HUES64 (cell line): ENCODE results near the gene DLX3.

ENCODE experiments used
- H3K27ac ChIP-seq: 2 replicates; pipeline ENCODE4 v1.7.0; 2013; ENCODE audit warnings: low read depth, low read length, inconsistent platforms
- H3K27me3 ChIP-seq: 2 replicates; pipeline ENCODE4 v1.6.1; 2013; ENCODE audit warnings: mild to moderate bottlenecking, low read length; ENCODE audit not compliant: insufficient read depth
- H3K36me3 ChIP-seq: 2 replicates; pipeline ENCODE4 v1.6.1; 2013; ENCODE audit warnings: mild to moderate bottlenecking, low read length; ENCODE audit not compliant: insufficient read depth
- H3K4me1 ChIP-seq: 2 replicates; pipeline ENCODE4 v1.6.1; 2013; ENCODE audit warnings: mild to moderate bottlenecking, low read length, moderate library complexity; ENCODE audit not compliant: insufficient read depth
- H3K4me3 ChIP-seq: 2 replicates; pipeline ENCODE4 v1.5.1; 2013; ENCODE audit warnings: mild to moderate bottlenecking, low read length, moderate library complexity
- H3K9ac ChIP-seq: 2 replicates; pipeline ENCODE4 v1.6.1; 2013; ENCODE audit warnings: mild to moderate bottlenecking, low read depth, low read length
- H3K9me3 ChIP-seq: 2 replicates; pipeline ENCODE4 v1.6.1; 2013; ENCODE audit warnings: low read depth, low read length; ENCODE audit not compliant: insufficient read depth
- WGBS: fragments of 150-250, 120-280 bp; methylation state at CpG from one replicate; pipeline ENCODE4 v1.1.7; 2013; ENCODE audit warnings: missing lambda C conversion rate; 5-methylcytosine and 5-hydroxymethylcytosine counted together

The DLX3 gene

DNA sequence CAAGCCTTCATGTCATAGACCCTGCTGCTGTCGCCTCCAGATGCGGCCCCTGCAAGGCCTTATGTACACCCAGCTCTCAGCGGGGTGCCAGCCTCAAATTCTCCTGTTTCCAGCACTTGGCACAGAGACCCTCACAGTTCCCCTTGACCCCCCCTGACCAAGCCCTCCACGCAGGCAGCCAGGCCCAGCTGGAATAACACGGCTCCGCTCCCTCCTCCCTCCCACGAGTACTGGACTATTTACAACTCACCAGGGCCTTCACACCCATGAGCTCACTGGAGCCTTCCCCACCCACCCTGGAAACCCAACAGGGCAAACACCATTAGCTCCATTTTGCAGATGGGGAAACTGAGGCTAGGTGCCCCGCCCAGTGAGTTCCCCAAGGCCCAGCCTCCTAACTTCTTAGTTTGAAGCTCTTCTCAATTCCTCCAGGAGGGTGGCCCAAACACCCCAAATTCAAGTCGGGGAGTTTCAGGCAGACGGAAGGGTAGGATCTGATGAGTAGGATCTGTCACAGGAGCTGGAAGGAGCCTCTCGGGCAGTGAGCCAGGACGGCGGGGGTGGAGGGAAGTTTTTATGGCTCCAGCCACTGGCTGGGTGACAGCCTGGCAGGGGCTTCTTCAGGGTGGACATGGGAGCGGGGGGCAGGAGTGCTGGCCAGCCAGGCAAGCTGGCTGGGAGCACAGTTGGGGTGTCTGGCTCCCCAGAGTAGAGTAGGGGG, 43.5 kb downstream of the DLX3 start:
- Histone ChIP-seq H3K4me3 (no peak overlapping the region), H3K9ac (no peak overlapping the region), H3K27ac (no peak overlapping the region), H3K4me1 (peaks cover 3% of the 10 kb centered on the region; the same call in 1 of the 2 replicates), H3K9me3 (no peaks in the 10 kb centered on the region), H3K27me3 (peaks cover 27% of the 10 kb centered on the region), H3K36me3 (no peaks in the 10 kb centered on the region)
- WGBS: 86% methylated on average over 14 of the region's 14 CpGs

DNA sequence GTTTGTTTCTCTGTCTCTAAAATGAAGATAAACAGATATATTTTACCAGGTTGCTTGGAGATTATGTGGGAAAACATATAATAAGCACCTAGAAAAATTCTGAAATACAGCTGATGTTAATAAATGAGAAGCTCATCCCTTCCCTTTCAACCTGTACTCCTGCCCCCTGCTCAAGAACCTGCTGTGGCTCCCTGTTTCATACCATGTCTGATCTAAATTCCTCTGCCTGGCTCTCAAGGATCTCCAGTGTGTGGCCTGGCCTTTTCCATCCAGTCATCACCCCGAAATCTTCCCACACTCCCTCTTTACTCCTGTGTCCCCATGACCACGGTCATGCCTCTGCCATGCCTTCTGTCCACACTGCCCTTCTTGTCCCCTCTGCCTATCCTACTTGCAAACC, 45.4 kb downstream of the DLX3 start:
- WGBS: 83% methylated on average over 2 of the region's 2 CpGs
- H3K36me3 ChIP-seq: no peaks in the 10 kb centered on the region
- H3K9me3 ChIP-seq: no peaks in the 10 kb centered on the region
- H3K27me3 ChIP-seq: peaks cover 27% of the 10 kb centered on the region
- H3K9ac ChIP-seq: no peak overlapping the region
- no peak overlapping the region for H3K27ac ChIP-seq
- H3K4me3 ChIP-seq: no peak overlapping the region
- H3K4me1 ChIP-seq: peaks cover 6% of the 10 kb centered on the region

GRCh38 chr17:49946964-49947584, 48.0 kb downstream of the DLX3 start:
- H3K4me1 ChIP-seq: peaks cover 7% of the 10 kb centered on the region; the same call in 1 of the 2 replicates
- H3K4me3 ChIP-seq: no peak overlapping the region
- H3K36me3 ChIP-seq: no peaks in the 10 kb centered on the region
- H3K9ac ChIP-seq: no peak overlapping the region
- H3K27ac ChIP-seq: no peak overlapping the region
- WGBS: 91% methylated on average over 11 of the region's 11 CpGs
- no peaks in the 10 kb centered on the region for H3K9me3 ChIP-seq
- peaks cover 24% of the 10 kb centered on the region for H3K27me3 ChIP-seq

DNA sequence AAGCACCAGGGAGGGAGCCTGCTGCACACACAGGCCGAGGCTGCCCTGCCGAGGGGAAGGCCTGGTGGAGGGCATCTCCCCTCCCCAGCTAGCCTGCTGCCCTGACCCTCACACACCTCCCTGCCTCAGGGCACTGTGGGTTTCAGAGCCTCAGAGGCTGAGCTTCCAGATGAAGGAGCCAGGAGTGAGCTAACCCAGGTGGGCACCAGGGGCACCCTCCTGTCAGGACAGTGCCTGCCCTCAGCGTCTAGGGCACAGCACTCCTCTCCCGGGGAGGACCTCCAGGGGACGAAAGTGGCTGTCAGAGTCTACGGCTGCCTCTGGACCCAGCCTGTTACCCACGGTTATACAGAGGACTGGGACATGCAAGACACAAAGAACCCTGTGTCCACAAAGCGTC, 48.8 kb downstream of the DLX3 start:
- H3K9me3 ChIP-seq: no peaks in the 10 kb centered on the region
- H3K27ac ChIP-seq: no peak overlapping the region
- no peaks in the 10 kb centered on the region for H3K36me3 ChIP-seq
- H3K9ac ChIP-seq: no peak overlapping the region
- WGBS: 84% methylated on average over 8 of the region's 8 CpGs
- H3K27me3 ChIP-seq: peaks cover 25% of the 10 kb centered on the region
- H3K4me1 ChIP-seq: peaks cover 7% of the 10 kb centered on the region; the same call in 1 of the 2 replicates
- H3K4me3 ChIP-seq: no peak overlapping the region

DNA sequence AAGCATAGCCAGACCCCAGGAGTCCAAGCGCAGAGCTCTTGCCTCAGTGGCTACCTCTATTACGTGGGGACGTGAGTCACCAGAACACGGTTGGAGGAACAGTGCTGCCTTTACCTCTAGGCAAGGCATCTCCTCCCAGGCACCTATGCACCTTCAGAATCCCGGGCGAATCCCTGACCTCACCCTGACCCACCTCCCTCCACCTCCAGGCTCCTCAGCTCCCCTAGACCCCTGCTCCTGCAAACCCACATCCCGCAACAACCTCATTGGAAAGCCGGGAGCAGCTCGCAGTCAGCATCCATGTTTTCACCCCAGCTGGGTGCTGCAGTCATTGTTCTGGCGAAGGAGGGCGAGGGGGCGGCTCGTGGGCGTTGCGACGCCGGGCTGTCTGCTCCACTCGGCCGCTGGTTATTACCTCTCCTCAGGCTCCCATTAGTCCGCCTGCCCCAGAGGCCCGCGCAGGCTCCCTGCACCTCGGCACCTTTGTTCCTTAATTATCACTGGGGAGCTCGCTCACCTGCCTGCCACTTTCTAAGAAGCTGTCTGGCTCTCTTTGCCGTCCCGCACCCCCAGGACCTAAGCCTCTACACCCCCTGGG, 50.7 kb downstream of the DLX3 start:
- Histone ChIP-seq H3K9ac (no peak overlapping the region), H3K9me3 (no peaks in the 10 kb centered on the region), H3K27me3 (peaks cover 23% of the 10 kb centered on the region), H3K27ac (no peak overlapping the region), H3K36me3 (no peaks in the 10 kb centered on the region), H3K4me3 (no peak overlapping the region), H3K4me1 (peaks cover 7% of the 10 kb centered on the region; the same call in 1 of the 2 replicates)
- WGBS: 47% methylated on average over 26 of the region's 26 CpGs

DNA sequence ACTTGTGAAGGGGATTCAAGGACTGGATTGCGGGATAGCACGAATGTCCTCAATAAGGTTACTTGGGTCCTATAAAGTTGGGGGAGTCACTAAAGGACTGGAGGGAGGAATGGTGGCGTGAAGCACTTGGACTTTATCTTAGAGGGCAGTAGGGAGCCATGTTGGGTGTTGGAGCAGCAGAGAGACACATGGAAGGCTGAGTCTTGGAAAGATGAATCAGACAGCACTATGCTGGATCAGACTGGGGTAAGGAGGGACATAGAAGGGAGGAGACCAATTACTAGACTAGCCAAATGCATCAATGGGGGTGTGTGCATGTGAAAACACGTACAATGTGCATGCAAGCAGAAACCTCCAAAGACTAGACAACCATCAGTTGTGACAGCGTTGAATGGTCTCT, 52.1 kb downstream of the DLX3 start:
- Histone ChIP-seq H3K4me3 (no peak overlapping the region), H3K36me3 (no peaks in the 10 kb centered on the region), H3K27me3 (peaks cover 27% of the 10 kb centered on the region), H3K9me3 (no peaks in the 10 kb centered on the region), H3K27ac (no peak overlapping the region), H3K4me1 (peaks cover 7% of the 10 kb centered on the region; the same call in 1 of the 2 replicates), H3K9ac (no peak overlapping the region)
- 87% methylated on average over 5 of the region's 5 CpGs for WGBS

DNA sequence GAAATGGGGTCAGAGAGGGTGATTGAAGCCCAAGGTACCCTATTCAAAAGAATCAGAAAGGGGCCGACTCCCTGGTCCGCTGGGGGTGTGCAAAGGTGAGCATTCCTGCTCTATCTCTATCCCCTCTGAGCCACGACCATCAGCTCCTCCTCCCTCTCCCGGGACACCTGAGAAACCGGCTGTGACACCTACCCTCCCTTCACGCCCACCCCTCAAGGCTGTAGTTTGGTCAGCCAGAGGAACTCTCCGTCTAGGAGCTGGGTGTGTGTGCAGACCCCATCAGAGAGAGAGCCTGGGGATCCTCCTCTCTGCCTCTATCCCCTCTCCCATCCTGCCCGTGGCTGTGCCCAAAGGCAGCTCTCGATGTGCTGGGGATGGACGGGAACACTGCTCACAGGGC, 53.6 kb downstream of the DLX3 start:
- WGBS: 72% methylated on average over 10 of the region's 10 CpGs

More for the DNA sequence above, 53.6 kb downstream of the DLX3 start:
- no peaks in the 10 kb centered on the region for H3K9me3 ChIP-seq
- H3K36me3 ChIP-seq: no peaks in the 10 kb centered on the region
- peaks cover 28% of the 10 kb centered on the region for H3K27me3 ChIP-seq
- peaks cover 7% of the 10 kb centered on the region; the same call in 1 of the 2 replicates for H3K4me1 ChIP-seq
- H3K4me3 ChIP-seq: no peak overlapping the region
- H3K27ac ChIP-seq: no peak overlapping the region
- no peak overlapping the region for H3K9ac ChIP-seq
